OCI-LY7 (cell line): ENCODE results near the gene LRRC8D. TPM values are rescaled to one million over a fixed set of nuclear protein-coding genes. Genes with fewer than 3 reads are reported as not detected.

Experiments
- BruUV-seq: library from RNA; stranded (reverse); fragments of 400-500 nt; replicated peaks from 2 replicates; lab custom pipeline; 2021; lab: Mats Ljungman, UMichigan
- CTCF ChIA-PET: fragments of 300-600 bp; sonication (Branson Sonifier 250); formaldehyde crosslinking; loops from one replicate; lab custom pipeline; 2022; ENCODE audit warnings: antibody characterized with exemption; ENCODE audit not compliant: unreplicated experiment; lab: Charles Lee
- POLR2A ChIA-PET: fragments of 300-600 bp; sonication (Branson Sonifier 250); formaldehyde crosslinking; loops from one replicate; lab custom pipeline; 2022; ENCODE audit warnings: antibody characterized with exemption; lab: Charles Lee
- DNase-seq: peaks from one replicate; pipeline ENCODE4 v3.0.0-alpha.2; 2015; ENCODE audit warnings: low spot score
- H2AFZ ChIP-seq: fragments of 200-600 bp; sonication (generic), shearing (Covaris generic); 2 replicates; pipeline ENCODE4 v1.6.1; 2014; ENCODE audit warnings: mild to moderate bottlenecking, antibody characterized with exemption, low read length, moderate library complexity
- H3K27ac ChIP-seq: fragments of 200-600 bp; sonication (generic); 2 replicates; pipeline ENCODE4 v1.5.1; 2014; ENCODE audit warnings: mixed run types, low read depth, mild to moderate bottlenecking, moderate library complexity, low read length, inconsistent platforms; ENCODE audit not compliant: poor library complexity, severe bottlenecking
- H3K36me3 ChIP-seq: fragments of 200-600 bp; sonication (generic); 2 replicates; pipeline ENCODE4 v1.6.1; 2014; ENCODE audit warnings: mild to moderate bottlenecking, antibody characterized with exemption, low read length, moderate library complexity, mixed read lengths; ENCODE audit not compliant: insufficient read depth
- H3K4me1 ChIP-seq: fragments of 200-600 bp; sonication (generic); 2 replicates; pipeline ENCODE4 v1.5.1; 2014; ENCODE audit warnings: mild to moderate bottlenecking, low read length; ENCODE audit not compliant: insufficient read depth, poor library complexity, severe bottlenecking
- H3K4me2 ChIP-seq: fragments of 200-600 bp; sonication (generic); 2 replicates; pipeline ENCODE4 v1.6.1; 2014; ENCODE audit warnings: mild to moderate bottlenecking, low read length
- H3K4me3 ChIP-seq: fragments of 200-600 bp; sonication (generic); 2 replicates; pipeline ENCODE4 v1.5.1; 2014; ENCODE audit warnings: mild to moderate bottlenecking, low read depth, low read length; ENCODE audit not compliant: poor library complexity, severe bottlenecking
- H3K79me2 ChIP-seq: fragments of 200-600 bp; sonication (generic); 2 replicates; pipeline ENCODE4 v1.6.1; 2016; ENCODE audit warnings: low read depth, mild to moderate bottlenecking, low read length, moderate library complexity, mixed read lengths; ENCODE audit not compliant: insufficient read depth
- H3K9me2 ChIP-seq: fragments of 200-600 bp; sonication (generic); 2 replicates; pipeline ENCODE4 v1.6.1; 2016; ENCODE audit warnings: mild to moderate bottlenecking, low read length, mixed read lengths; ENCODE audit not compliant: insufficient read depth
- H3K9me3 ChIP-seq: fragments of 200-600 bp; sonication (generic); 2 replicates; pipeline ENCODE4 v1.6.1; 2014; ENCODE audit warnings: mild to moderate bottlenecking, mixed run types, low read length, mixed read lengths
- H4K20me1 ChIP-seq: fragments of 200-600 bp; sonication (generic); 2 replicates; pipeline ENCODE4 v1.6.1; 2014; ENCODE audit warnings: mild to moderate bottlenecking, antibody characterized with exemption, low read length, moderate library complexity, mixed read lengths; ENCODE audit not compliant: insufficient read depth
- EZH2phosphoT487 ChIP-seq: fragments of 200-600 bp; sonication (generic); IDR thresholded peaks from 2 replicates; pipeline ENCODE4 v1.6.1; 2018; ENCODE audit warnings: low read depth, borderline replicate concordance, mild to moderate bottlenecking, mixed run types, antibody characterized with exemption, low read length, moderate library complexity, mixed read lengths
- intact Hi-C: fragments of 100-400 bp; cut with micrococcal nuclease; formaldehyde crosslinking; loops from one replicate; pipeline ENCODE4 v1.10.0; 2022; ENCODE audit not compliant: unreplicated experiment
- total RNA-seq, 2 experiments: library from RNA; depleted of rRNA in 1 of 2; stranded (reverse); fragments of >200 nt in 1 of 2; shearing (Covaris generic) in 1 of 2; gene quantifications; 2 replicates each; pipeline ENCODE4 v1.2.3, GENCODE V29; 2014 to 2022
- TF ChIP-seq, protein P1 (sequence below): fragments of 200-600 bp; sonication (generic); conservative IDR thresholded peaks from 2 replicates; pipeline ENCODE4 v1.5.1; 2014; ENCODE audit warnings: mild to moderate bottlenecking, antibody characterized with exemption, low read length, moderate library complexity, mixed read lengths

Gene LRRC8D
- total RNA-seq, 2 experiments from 2014 or later: 23.8 to 37.1 TPM

DNA sequence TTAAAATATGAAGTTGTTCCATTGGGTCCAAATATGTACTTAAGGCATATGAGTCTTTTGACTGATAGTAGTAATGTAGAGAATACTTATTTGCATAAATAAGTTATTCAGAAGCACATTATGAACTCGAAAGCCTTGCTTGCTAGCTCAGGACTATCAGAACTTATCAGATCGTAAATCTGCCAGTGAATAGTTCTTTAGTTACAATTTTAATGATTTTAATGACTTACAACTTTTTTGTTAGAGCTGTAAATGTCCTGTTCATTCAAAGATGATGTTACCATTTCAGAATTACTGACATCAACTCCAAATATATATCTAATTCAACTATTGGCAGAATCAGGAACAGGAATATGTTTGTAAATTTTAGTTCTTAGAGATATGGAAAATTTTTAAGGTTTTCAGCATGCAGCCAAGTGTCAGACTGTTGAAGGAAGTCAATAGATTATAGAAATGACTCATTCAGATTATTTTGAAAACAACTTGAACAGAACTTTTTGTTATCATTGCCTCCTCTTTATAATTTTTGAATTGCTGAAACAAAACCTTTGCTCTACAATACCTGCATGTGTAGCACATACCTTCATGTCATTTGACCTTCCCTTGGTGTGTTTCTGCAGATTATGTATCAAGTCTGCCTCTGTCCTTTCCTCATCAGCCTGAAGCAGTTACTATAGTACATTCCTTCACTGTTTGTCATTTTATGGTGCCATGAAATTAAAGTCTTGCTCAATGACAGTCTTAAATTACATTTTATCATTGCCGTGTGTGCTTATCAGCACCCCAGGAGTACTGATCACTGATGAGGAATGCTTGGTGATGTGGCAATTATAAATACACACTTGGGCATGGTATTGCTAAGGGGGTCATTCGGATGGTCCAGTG lies 44.9 kb downstream of the LRRC8D start:
- POLR2A ChIA-PET: no interaction called here
- TF ChIP-seq EZH2phosphoT487: no peak
- TF ChIP-seq, protein P1, sequence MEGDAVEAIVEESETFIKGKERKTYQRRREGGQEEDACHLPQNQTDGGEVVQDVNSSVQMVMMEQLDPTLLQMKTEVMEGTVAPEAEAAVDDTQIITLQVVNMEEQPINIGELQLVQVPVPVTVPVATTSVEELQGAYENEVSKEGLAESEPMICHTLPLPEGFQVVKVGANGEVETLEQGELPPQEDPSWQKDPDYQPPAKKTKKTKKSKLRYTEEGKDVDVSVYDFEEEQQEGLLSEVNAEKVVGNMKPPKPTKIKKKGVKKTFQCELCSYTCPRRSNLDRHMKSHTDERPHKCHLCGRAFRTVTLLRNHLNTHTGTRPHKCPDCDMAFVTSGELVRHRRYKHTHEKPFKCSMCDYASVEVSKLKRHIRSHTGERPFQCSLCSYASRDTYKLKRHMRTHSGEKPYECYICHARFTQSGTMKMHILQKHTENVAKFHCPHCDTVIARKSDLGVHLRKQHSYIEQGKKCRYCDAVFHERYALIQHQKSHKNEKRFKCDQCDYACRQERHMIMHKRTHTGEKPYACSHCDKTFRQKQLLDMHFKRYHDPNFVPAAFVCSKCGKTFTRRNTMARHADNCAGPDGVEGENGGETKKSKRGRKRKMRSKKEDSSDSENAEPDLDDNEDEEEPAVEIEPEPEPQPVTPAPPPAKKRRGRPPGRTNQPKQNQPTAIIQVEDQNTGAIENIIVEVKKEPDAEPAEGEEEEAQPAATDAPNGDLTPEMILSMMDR: no peak
- CTCF ChIA-PET: no interaction called here
- H3K4me3 ChIP-seq: no peak overlapping the region
- no peaks in the 10 kb centered on the region for H4K20me1 ChIP-seq
- H3K36me3 ChIP-seq: peaks cover 70% of the 10 kb centered on the region
- intact Hi-C loops: no loop called here
- H2AFZ ChIP-seq: no peak overlapping the region
- peaks cover 30% of the 10 kb centered on the region; the same call in 1 of the 2 replicates for H3K79me2 ChIP-seq
- no peak for DNase-seq
- no peaks in the 10 kb centered on the region for H3K9me3 ChIP-seq
- peaks cover 27% of the 10 kb centered on the region for H3K4me1 ChIP-seq
- H3K4me2 ChIP-seq: no peak overlapping the region
- H3K27ac ChIP-seq: no peak overlapping the region
- H3K9me2 ChIP-seq: no peaks in the 10 kb centered on the region
- no TSS peak for BruUV-seq

- no TSS peak for BruUV-seq
- H3K4me1 ChIP-seq: peaks cover 27% of the 10 kb centered on the region
Measured at GRCh38 chr1:89866568-89866967, 45.7 kb downstream of the LRRC8D start.

More at GRCh38 chr1:89866568-89866967, 45.7 kb downstream of the LRRC8D start:
- H3K4me2 ChIP-seq: no peak overlapping the region
- peaks cover 73% of the 10 kb centered on the region for H3K36me3 ChIP-seq
- ChIA-PET CTCF (no interaction called here), POLR2A (no interaction called here)
- no peaks in the 10 kb centered on the region for H3K9me3 ChIP-seq
- intact Hi-C loops: no loop called here
- H4K20me1 ChIP-seq: no peaks in the 10 kb centered on the region
- H2AFZ ChIP-seq: no peak overlapping the region
- no peaks in the 10 kb centered on the region for H3K9me2 ChIP-seq
- no peak overlapping the region for H3K4me3 ChIP-seq
- TF ChIP-seq, protein P1: no peak
- TF ChIP-seq EZH2phosphoT487: no peak
- no peak for DNase-seq
- no peak overlapping the region for H3K27ac ChIP-seq
- H3K79me2 ChIP-seq: peaks cover 30% of the 10 kb centered on the region; the same call in 1 of the 2 replicates
